K562 (cell line): ENCODE results near the gene CD3D. TPM values are rescaled to one million over a fixed set of nuclear protein-coding genes. Genes with fewer than 3 reads are reported as not detected.

ENCODE experiments used
- ATF7 ChIP-seq: fragments of 450-650 bp; IDR thresholded peaks from 2 replicates; pipeline ENCODE4 v1.7.1; 2014; ENCODE audit warnings: mild to moderate bottlenecking, moderate library complexity
- PKNOX1 ChIP-seq: fragments of 450-650 bp; IDR thresholded peaks from 2 replicates; pipeline ENCODE4 v1.6.1; 2016
- ZFX ChIP-seq: sonication (generic); formaldehyde crosslinking; IDR thresholded peaks from 2 replicates; pipeline ENCODE4 v1.8.0; 2022; ENCODE audit warnings: mild to moderate bottlenecking, missing genetic modification reagents, moderate library complexity
- polyA plus RNA-seq, 8 experiments: library from polyadenylated mRNA; depleted of rRNA in 4 of 8; stranded (reverse) in 5 of 8; unstranded in 3 of 8; fragments of >200 nt; fragmentation: Nextera tagmentation in 2 of 8; fragmentation: Illumina TruSeq in 1 of 8; extraction: Ambion mirVana in 2 of 8; extraction: Trizol in 1 of 8; gene quantifications; 2 replicates each; pipeline versions ENCODE4 v1.2.1 to v1.2.3, GENCODE V29; 2011 to 2014; ENCODE audit warnings: inconsistent platforms in 1 of 8, missing spikeins in 1 of 8
- total RNA-seq, 7 experiments: library from RNA; depleted of rRNA in 6 of 7; stranded (reverse); fragments of >200 nt in 6 of 7; fragmentation: Illumina TruSeq in 2 of 7; extraction: Trizol in 2 of 7; gene quantifications; 2 replicates each; pipeline versions ENCODE4 v1.2.1 to v1.2.3, GENCODE V29; 2011 to 2021; ENCODE audit warnings: low replicate concordance in 1 of 7
- TF ChIP-seq, protein P1 (sequence below): fragments of 200-800 bp; sonication (Bioruptor generic); IDR thresholded peaks from 2 replicates; pipeline ENCODE4 v1.6.1; 2016; ENCODE audit warnings: missing genetic modification characterization, missing compliant biosample characterization
- TF ChIP-seq, protein P2 (sequence below): fragments of 450-650 bp; IDR thresholded peaks from 2 replicates; pipeline ENCODE4 v1.6.1; 2016; ENCODE audit warnings: mild to moderate bottlenecking, moderate library complexity
- TF ChIP-seq, protein P3 (sequence below), 2 experiments: IDR thresholded peaks in 1 of 2; conservative IDR thresholded peaks in 1 of 2; 2 replicates each; pipeline ENCODE4 v1.6.1; 2016; ENCODE audit warnings: low read depth in 2 of 2, mild to moderate bottlenecking in 1 of 2, missing compliant biosample characterization in 1 of 2, missing genetic modification characterization in 1 of 2, moderate library complexity in 1 of 2

Gene CD3D
- total and polyA plus RNA-seq, 9 of the 15 experiments (the other 6 are each of a cell fraction or from before 2014, with no cell fraction given), result 36.2 to 238 (median 67.1) TPM

DNA sequence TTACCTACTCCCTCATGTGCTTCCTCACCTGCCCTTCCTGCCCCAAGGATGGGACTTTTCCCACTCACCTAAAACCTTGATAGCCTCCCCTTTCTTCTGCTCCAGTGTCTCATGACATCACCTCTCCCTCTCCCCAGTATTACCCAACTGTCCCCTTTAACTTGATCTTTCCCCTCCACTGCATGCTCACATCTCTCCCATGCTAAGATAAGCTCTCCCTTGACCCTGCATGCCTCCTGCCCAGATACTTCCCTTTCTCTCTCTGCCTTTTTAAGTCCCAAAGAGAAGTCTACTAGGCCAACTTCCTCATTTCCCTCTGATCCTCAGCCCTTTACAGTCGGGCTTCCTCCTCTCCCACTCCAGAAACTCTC is 23.2 kb downstream of the CD3D start (continued):
- TF ChIP-seq, protein P1, sequence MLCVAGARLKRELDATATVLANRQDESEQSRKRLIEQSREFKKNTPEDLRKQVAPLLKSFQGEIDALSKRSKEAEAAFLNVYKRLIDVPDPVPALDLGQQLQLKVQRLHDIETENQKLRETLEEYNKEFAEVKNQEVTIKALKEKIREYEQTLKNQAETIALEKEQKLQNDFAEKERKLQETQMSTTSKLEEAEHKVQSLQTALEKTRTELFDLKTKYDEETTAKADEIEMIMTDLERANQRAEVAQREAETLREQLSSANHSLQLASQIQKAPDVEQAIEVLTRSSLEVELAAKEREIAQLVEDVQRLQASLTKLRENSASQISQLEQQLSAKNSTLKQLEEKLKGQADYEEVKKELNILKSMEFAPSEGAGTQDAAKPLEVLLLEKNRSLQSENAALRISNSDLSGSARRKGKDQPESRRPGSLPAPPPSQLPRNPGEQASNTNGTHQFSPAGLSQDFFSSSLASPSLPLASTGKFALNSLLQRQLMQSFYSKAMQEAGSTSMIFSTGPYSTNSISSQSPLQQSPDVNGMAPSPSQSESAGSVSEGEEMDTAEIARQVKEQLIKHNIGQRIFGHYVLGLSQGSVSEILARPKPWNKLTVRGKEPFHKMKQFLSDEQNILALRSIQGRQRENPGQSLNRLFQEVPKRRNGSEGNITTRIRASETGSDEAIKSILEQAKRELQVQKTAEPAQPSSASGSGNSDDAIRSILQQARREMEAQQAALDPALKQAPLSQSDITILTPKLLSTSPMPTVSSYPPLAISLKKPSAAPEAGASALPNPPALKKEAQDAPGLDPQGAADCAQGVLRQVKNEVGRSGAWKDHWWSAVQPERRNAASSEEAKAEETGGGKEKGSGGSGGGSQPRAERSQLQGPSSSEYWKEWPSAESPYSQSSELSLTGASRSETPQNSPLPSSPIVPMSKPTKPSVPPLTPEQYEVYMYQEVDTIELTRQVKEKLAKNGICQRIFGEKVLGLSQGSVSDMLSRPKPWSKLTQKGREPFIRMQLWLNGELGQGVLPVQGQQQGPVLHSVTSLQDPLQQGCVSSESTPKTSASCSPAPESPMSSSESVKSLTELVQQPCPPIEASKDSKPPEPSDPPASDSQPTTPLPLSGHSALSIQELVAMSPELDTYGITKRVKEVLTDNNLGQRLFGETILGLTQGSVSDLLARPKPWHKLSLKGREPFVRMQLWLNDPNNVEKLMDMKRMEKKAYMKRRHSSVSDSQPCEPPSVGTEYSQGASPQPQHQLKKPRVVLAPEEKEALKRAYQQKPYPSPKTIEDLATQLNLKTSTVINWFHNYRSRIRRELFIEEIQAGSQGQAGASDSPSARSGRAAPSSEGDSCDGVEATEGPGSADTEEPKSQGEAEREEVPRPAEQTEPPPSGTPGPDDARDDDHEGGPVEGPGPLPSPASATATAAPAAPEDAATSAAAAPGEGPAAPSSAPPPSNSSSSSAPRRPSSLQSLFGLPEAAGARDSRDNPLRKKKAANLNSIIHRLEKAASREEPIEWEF (CRISPR knock-in tag), result no peak
- peak; percentile 14; the same call in 1 of the 2 replicates for TF ChIP-seq PKNOX1
- TF ChIP-seq, protein P2, sequence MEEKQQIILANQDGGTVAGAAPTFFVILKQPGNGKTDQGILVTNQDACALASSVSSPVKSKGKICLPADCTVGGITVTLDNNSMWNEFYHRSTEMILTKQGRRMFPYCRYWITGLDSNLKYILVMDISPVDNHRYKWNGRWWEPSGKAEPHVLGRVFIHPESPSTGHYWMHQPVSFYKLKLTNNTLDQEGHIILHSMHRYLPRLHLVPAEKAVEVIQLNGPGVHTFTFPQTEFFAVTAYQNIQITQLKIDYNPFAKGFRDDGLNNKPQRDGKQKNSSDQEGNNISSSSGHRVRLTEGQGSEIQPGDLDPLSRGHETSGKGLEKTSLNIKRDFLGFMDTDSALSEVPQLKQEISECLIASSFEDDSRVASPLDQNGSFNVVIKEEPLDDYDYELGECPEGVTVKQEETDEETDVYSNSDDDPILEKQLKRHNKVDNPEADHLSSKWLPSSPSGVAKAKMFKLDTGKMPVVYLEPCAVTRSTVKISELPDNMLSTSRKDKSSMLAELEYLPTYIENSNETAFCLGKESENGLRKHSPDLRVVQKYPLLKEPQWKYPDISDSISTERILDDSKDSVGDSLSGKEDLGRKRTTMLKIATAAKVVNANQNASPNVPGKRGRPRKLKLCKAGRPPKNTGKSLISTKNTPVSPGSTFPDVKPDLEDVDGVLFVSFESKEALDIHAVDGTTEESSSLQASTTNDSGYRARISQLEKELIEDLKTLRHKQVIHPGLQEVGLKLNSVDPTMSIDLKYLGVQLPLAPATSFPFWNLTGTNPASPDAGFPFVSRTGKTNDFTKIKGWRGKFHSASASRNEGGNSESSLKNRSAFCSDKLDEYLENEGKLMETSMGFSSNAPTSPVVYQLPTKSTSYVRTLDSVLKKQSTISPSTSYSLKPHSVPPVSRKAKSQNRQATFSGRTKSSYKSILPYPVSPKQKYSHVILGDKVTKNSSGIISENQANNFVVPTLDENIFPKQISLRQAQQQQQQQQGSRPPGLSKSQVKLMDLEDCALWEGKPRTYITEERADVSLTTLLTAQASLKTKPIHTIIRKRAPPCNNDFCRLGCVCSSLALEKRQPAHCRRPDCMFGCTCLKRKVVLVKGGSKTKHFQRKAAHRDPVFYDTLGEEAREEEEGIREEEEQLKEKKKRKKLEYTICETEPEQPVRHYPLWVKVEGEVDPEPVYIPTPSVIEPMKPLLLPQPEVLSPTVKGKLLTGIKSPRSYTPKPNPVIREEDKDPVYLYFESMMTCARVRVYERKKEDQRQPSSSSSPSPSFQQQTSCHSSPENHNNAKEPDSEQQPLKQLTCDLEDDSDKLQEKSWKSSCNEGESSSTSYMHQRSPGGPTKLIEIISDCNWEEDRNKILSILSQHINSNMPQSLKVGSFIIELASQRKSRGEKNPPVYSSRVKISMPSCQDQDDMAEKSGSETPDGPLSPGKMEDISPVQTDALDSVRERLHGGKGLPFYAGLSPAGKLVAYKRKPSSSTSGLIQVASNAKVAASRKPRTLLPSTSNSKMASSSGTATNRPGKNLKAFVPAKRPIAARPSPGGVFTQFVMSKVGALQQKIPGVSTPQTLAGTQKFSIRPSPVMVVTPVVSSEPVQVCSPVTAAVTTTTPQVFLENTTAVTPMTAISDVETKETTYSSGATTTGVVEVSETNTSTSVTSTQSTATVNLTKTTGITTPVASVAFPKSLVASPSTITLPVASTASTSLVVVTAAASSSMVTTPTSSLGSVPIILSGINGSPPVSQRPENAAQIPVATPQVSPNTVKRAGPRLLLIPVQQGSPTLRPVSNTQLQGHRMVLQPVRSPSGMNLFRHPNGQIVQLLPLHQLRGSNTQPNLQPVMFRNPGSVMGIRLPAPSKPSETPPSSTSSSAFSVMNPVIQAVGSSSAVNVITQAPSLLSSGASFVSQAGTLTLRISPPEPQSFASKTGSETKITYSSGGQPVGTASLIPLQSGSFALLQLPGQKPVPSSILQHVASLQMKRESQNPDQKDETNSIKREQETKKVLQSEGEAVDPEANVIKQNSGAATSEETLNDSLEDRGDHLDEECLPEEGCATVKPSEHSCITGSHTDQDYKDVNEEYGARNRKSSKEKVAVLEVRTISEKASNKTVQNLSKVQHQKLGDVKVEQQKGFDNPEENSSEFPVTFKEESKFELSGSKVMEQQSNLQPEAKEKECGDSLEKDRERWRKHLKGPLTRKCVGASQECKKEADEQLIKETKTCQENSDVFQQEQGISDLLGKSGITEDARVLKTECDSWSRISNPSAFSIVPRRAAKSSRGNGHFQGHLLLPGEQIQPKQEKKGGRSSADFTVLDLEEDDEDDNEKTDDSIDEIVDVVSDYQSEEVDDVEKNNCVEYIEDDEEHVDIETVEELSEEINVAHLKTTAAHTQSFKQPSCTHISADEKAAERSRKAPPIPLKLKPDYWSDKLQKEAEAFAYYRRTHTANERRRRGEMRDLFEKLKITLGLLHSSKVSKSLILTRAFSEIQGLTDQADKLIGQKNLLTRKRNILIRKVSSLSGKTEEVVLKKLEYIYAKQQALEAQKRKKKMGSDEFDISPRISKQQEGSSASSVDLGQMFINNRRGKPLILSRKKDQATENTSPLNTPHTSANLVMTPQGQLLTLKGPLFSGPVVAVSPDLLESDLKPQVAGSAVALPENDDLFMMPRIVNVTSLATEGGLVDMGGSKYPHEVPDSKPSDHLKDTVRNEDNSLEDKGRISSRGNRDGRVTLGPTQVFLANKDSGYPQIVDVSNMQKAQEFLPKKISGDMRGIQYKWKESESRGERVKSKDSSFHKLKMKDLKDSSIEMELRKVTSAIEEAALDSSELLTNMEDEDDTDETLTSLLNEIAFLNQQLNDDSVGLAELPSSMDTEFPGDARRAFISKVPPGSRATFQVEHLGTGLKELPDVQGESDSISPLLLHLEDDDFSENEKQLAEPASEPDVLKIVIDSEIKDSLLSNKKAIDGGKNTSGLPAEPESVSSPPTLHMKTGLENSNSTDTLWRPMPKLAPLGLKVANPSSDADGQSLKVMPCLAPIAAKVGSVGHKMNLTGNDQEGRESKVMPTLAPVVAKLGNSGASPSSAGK, result peak; percentile 39; the same call in 1 of the 2 replicates
- 0 out of 2 replicates have a peak, but pooled peaks have one; percentile 25 for TF ChIP-seq ZFX (CRISPR knock-in tag)
- peak; percentile 86 for TF ChIP-seq ATF7
- TF ChIP-seq, protein P3, sequence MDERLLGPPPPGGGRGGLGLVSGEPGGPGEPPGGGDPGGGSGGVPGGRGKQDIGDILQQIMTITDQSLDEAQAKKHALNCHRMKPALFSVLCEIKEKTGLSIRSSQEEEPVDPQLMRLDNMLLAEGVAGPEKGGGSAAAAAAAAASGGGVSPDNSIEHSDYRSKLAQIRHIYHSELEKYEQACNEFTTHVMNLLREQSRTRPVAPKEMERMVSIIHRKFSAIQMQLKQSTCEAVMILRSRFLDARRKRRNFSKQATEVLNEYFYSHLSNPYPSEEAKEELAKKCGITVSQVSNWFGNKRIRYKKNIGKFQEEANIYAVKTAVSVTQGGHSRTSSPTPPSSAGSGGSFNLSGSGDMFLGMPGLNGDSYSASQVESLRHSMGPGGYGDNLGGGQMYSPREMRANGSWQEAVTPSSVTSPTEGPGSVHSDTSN (CRISPR knock-in tag; IDR thresholded peaks at IDR 0.05; ENCODE audit: low read depth), result no peak
- TF ChIP-seq, protein P3 (tag; conservative IDR thresholded peaks at IDR 0.05; ENCODE audit: low read depth), result no peak
